ENCODE measurements around the gene PIH1D1.
"Not testable (repeated sequence)": the region's sequence is repeated elsewhere in the genome, so short reads cannot be mapped to it uniquely, and the experiment has no call there.

- TF ChIP-seq POLR2A (IDR thresholded peaks at IDR 0.05; ENCODE audit: control extremely low read depth in 1 of 2, low read depth in 2 of 2, low read length in 2 of 2); CREB1 (IDR thresholded peaks at IDR 0.05); MAX (IDR thresholded peaks at IDR 0.05); CTCF (IDR thresholded peaks at IDR 0.05; ENCODE audit: control extremely low read depth in 1 of 3, insufficient read depth in 1 of 3, low read depth in 1 of 3, low read length in 3 of 3): not testable (repeated sequence)
Measured at GRCh38 chr19:49473501-49473867, 21.9 kb upstream of the PIH1D1 start.

All from H1 (cell line).